Measurements from ENCODE around the gene TBXAS1.
A peak's percentile ranks its signal among the peaks of the same experiment; 100 is the strongest.

TBXAS1 gene

GRCh38 chr7:140053812-140054539, 224.9 kb downstream of the TBXAS1 start:
- no peak for DNase-seq
- Mint-ChIP-seq H3K27me3 (no peaks in the 10 kb centered on the region), H3K27ac (peak overlapping the region; percentile 70), H3K4me3 (no peak overlapping the region), H3K36me3 (peaks cover 63% of the 10 kb centered on the region), H3K4me1 (peaks cover 42% of the 10 kb centered on the region), H3K9me3 (no peaks in the 10 kb centered on the region)
- CTCF ChIA-PET: no interaction called here

- no peaks in the 10 kb centered on the region for H3K27me3 Mint-ChIP-seq
- no peaks in the 10 kb centered on the region for H3K9me3 Mint-ChIP-seq
- H3K36me3 Mint-ChIP-seq: peaks cover 67% of the 10 kb centered on the region
- CTCF ChIA-PET: no interaction called here
- H3K4me1 Mint-ChIP-seq: peaks cover 50% of the 10 kb centered on the region
- DNase-seq: no peak
- no peak overlapping the region for H3K27ac Mint-ChIP-seq
- no peak overlapping the region for H3K4me3 Mint-ChIP-seq
These were observed 225.7 kb downstream of the TBXAS1 start for GRCh38 chr7:140054751-140055150.

DNA sequence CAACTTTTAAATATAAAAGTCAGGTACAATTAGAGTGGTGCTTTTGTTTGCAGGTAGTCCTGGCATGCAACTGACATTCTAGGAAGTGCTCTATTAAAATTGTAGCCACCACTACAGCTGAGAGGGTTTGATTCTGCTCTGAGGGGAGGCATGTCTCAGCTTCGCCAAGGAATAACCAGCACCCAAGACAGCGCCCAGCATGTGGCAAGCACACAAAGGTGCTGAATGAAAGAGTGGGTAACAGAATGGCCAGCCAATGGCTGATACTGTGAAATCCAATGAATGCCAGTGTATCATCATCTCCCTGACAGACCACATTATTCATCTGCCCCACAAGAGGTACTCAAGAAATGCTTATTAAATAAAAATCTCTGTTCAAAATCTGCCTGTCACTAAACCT, 226.8 kb downstream of the TBXAS1 start:
- H3K36me3 Mint-ChIP-seq: peaks cover 62% of the 10 kb centered on the region
- no peaks in the 10 kb centered on the region for H3K27me3 Mint-ChIP-seq
- peaks cover 61% of the 10 kb centered on the region for H3K4me1 Mint-ChIP-seq
- no peak overlapping the region for H3K4me3 Mint-ChIP-seq
- H3K27ac Mint-ChIP-seq: no peak overlapping the region
- CTCF ChIA-PET: no interaction called here
- no peak for DNase-seq
- no peaks in the 10 kb centered on the region for H3K9me3 Mint-ChIP-seq

DNA sequence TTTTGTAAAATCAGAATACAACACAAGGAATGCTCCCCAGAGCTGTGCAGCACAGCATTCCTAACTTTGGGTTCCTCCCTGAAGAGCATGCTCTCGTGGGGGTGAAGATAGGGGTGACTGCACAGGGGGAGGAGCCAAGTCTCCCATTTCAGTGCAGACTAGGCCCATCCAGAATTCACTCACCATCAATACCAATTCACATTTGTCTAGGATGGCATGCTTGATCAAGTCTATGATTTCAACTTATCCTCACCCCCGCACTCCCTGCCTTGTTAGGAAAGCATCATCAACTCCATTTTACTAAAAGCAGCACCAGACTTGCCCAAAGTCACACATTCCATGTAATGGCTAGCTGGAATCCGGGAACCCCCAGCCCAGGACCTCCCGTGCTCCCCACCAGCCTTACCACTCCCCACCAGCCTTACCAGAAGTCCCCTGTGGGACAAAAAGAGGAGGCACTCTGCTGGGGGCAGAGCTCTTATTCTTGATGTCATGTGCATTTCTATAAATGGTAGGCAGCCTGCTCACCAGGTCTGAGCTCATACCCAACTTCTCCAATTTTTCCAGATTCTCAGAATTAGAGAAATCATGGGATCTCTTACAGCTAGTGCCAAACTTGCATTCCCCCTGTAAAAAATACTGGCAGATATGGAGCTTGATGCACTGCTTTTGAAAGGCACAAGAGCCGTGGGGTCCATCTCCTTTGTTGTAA, 227.5 kb downstream of the TBXAS1 start:
- CTCF ChIA-PET: interaction anchor here (0.7 to 1.1 kb wide), 3 partner anchors 44 to 248 kb away, joined by 3 read pairs; no protein-coding TSS in a partner anchor
- Mint-ChIP-seq H3K4me3 (no peak overlapping the region), H3K36me3 (peaks cover 69% of the 10 kb centered on the region), H3K9me3 (no peaks in the 10 kb centered on the region), H3K27ac (no peak overlapping the region), H3K27me3 (no peaks in the 10 kb centered on the region), H3K4me1 (peaks cover 68% of the 10 kb centered on the region)
- no peak for DNase-seq

DNA sequence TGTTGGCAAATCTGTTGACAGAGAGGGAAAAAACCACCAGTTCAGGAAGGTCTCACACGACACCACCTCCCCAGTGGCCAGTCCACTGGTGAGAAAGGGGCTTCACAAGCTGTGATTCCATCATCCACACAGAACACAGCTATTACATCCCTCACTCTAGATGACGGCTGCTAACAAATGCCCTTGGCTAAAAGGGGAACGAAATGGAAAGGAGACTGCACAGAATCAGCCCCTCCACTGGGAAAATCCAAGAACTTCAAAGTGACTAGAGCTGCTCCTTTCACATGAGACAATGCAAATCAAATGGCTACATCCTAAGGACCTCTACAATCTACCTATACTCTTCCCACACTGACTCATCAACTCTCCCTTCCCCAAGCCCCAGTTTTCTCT, 228.1 kb downstream of the TBXAS1 start:
- no peaks in the 10 kb centered on the region for H3K9me3 Mint-ChIP-seq
- CTCF ChIA-PET: interaction anchor here (0.7 to 1.1 kb wide), 3 partner anchors 44 to 247 kb away, joined by 3 read pairs; no protein-coding TSS in a partner anchor
- peaks cover 65% of the 10 kb centered on the region for H3K36me3 Mint-ChIP-seq
- H3K27me3 Mint-ChIP-seq: no peaks in the 10 kb centered on the region
- H3K4me1 Mint-ChIP-seq: peaks cover 70% of the 10 kb centered on the region
- DNase-seq: no peak
- H3K4me3 Mint-ChIP-seq: no peak overlapping the region
- no peak overlapping the region for H3K27ac Mint-ChIP-seq

GRCh38 chr7:140058517-140058916, 229.5 kb downstream of the TBXAS1 start:
- peaks cover 54% of the 10 kb centered on the region for H3K36me3 Mint-ChIP-seq

DNA sequence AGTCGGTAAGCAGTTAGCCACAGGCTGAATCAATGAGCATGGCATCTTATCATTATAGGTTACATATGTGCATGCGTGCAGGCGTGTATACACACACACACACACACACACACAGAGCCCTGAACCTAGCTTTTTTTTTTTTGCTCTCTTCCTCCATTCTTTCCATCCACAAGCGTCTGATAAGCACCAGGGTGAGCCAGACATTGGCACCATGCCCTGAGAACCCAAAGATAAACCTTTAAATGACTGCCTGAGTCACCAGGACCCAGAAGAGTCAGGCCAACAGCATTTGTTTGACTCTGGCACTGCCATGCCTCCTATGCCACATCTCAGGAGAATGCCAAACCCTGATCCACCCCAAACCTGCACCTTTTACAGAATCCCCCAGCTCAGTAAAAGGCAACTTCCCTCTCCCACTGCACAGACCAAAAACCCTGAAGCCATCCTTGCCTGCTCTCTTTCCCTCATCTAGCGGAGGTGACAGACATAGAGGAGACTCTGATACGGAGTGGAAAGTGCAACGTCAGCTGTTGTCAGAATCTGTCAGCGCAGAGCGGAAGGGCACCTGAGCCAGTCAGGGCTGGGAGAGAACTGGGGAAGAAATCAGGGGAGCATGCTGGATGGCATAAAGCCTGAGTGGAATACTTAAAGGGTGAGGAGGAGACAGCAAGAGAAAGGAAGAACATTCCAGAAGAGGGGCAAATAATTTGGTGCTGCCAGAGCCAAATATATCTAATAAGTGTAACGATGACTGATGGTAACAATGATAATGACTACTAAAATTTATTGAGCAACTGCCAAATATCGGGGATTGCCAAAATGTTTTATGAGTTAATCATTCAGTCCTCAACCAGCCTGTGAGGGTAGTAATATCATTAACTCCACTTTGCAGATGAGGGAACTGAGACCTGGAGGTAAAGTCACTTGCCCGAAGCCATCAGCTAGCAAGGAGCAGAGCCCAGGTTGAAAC, 230.5 kb downstream of the TBXAS1 start:
- peak overlapping the region; percentile 13 for H3K4me3 Mint-ChIP-seq
- H3K27me3 Mint-ChIP-seq: no peaks in the 10 kb centered on the region
- H3K27ac Mint-ChIP-seq: peak overlapping the region; percentile 68
- peaks cover 47% of the 10 kb centered on the region for H3K36me3 Mint-ChIP-seq
- no peaks in the 10 kb centered on the region for H3K9me3 Mint-ChIP-seq
- H3K4me1 Mint-ChIP-seq: peaks cover 65% of the 10 kb centered on the region
- DNase-seq: no peak
- CTCF ChIA-PET: interaction anchor here (0.6 kb wide), 1 partner anchor 20 kb away, joined by 3 read pairs; no protein-coding TSS in a partner anchor

More at GRCh38 chr7:140058517-140058916, 229.5 kb downstream of the TBXAS1 start:
- DNase-seq: no peak
- Mint-ChIP-seq H3K4me1 (peaks cover 71% of the 10 kb centered on the region), H3K4me3 (peak overlapping the region; percentile 40), H3K9me3 (no peaks in the 10 kb centered on the region), H3K27me3 (no peaks in the 10 kb centered on the region), H3K27ac (peak overlapping the region; percentile 68)
- CTCF ChIA-PET: no interaction called here

- Mint-ChIP-seq H3K4me1 (peaks cover 60% of the 10 kb centered on the region), H3K4me3 (no peak overlapping the region), H3K36me3 (peaks cover 43% of the 10 kb centered on the region), H3K27me3 (no peaks in the 10 kb centered on the region), H3K9me3 (no peaks in the 10 kb centered on the region), H3K27ac (peak overlapping the region; percentile 50)
- CTCF ChIA-PET: interaction anchor here (0.6 to 1.2 kb wide), 2 partner anchors 20 to 266 kb away, joined by 3 to 4 read pairs; no protein-coding TSS in a partner anchor
- no peak for DNase-seq
These were observed 231.2 kb downstream of the TBXAS1 start for GRCh38 chr7:140060243-140060630.

- H3K27ac Mint-ChIP-seq: peak overlapping the region; percentile 91
- H3K4me3 Mint-ChIP-seq: peak overlapping the region; percentile 89
- no peaks in the 10 kb centered on the region for H3K27me3 Mint-ChIP-seq
- peaks cover 56% of the 10 kb centered on the region for H3K4me1 Mint-ChIP-seq
- no peak for DNase-seq
- CTCF ChIA-PET: interaction anchor here (0.6 to 1.2 kb wide), 3 partner anchors 265 to 428 kb away, joined by 3 to 6 read pairs (median 4); no protein-coding TSS in a partner anchor
- peaks cover 40% of the 10 kb centered on the region for H3K36me3 Mint-ChIP-seq
- peaks cover 4% of the 10 kb centered on the region for H3K9me3 Mint-ChIP-seq
These were observed 231.9 kb downstream of the TBXAS1 start for GRCh38 chr7:140060788-140061606.

DNA sequence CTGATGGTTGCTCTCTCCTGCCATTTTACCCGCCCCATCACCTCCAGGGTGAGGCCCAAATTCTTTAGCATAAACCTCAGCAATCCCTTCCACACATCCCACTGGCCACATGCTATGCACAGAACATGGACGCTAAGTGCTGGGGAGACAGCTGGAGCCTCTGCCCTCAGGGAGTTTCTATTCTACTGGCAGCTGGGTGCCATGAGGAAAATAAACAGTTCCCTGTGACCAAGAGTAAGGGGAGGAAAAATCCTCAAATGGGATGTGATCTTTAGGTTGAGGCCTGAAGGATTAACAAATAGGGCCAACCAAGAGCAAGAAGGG, 232.5 kb downstream of the TBXAS1 start:
- DNase-seq: no peak
- Mint-ChIP-seq H3K36me3 (peaks cover 41% of the 10 kb centered on the region), H3K27ac (peak overlapping the region; percentile 91), H3K4me1 (peaks cover 55% of the 10 kb centered on the region), H3K27me3 (peaks cover 1% of the 10 kb centered on the region), H3K4me3 (peak overlapping the region; percentile 89), H3K9me3 (peaks cover 10% of the 10 kb centered on the region)
- CTCF ChIA-PET: interaction anchor here (0.6 to 0.7 kb wide), 2 partner anchors 419 to 427 kb away, joined by 3 to 6 read pairs; no protein-coding TSS in a partner anchor

GRCh38 chr7:140062118-140062527, 233.1 kb downstream of the TBXAS1 start:
- Mint-ChIP-seq H3K4me3 (peak overlapping the region; percentile 89), H3K27ac (peak overlapping the region; percentile 91), H3K4me1 (peaks cover 54% of the 10 kb centered on the region), H3K36me3 (peaks cover 41% of the 10 kb centered on the region), H3K9me3 (peaks cover 15% of the 10 kb centered on the region), H3K27me3 (peaks cover 4% of the 10 kb centered on the region)
- peak; percentile 58 for DNase-seq
- CTCF ChIA-PET: no interaction called here

DNA sequence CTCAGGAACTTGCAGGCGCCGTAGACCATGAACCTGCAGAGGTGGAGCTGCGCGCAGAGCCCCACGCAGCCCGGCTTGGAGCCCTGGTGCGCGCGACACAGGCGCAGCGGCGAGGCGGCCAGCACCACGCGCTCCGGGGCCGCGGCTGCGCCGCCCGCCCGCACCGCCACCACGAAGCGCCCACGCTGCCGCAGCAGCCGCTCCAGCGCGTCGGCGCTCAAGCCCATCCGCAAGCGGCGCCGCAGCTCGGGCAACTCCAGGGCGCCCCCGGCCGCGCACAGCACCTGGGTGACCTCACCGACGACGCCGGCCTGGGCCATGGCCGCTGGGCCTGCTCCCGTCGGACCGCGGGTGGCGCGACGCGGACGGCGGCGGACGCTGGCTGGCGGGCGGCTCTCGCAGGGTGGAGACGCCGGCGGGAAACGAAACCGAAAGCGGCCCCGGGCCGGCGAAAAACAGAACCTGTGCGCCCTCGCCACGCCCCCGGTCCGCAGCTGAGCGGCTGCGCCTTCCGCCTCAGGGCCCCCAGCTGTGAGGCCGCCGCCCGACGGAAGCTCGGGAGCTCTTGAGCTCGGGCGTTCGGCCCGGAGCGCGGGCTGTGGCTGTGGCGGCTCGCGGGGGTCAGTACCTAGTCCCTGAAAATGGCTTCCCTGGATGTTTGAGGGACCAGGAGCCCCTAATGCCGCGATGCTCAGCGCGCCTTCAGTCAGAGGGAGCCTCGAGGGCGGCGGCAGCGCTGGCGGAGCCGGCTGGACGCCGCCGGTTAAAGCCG, 233.7 kb downstream of the TBXAS1 start, which contains the start of gene PARP12:
Gene PARP12 (minus strand): TSS at position 424 of the 772 bp plus-strand sequence. CDS start 104 bp downstream, at position 320.
- peak; percentile 95 for DNase-seq
- Mint-ChIP-seq H3K27ac (peak within 1 kb of the TSS; percentile 91), H3K27me3 (peaks cover 4% of the 10 kb centered on the region), H3K4me1 (peaks cover 50% of the 10 kb centered on the region), H3K9me3 (peaks cover 19% of the 10 kb centered on the region), H3K36me3 (peaks cover 39% of the 10 kb centered on the region), H3K4me3 (peak within 1 kb of the TSS; percentile 89)
- CTCF ChIA-PET: interaction anchor here (1.0 kb wide), 1 partner anchor 242 kb away, joined by 3 read pairs; no protein-coding TSS in a partner anchor
